ENCODE results near the gene POLR2H.

POLR2H gene

GRCh38 chr3:184361532-184361931 is at the start of gene POLR2H, which contains the start of gene CLCN2:
TSS of gene POLR2H (plus strand) at chr3:184361710. CDS start at chr3:184363493, 1,783 bp downstream.
TSS of gene CLCN2 (minus strand) at chr3:184361605. CDS start at chr3:184361479, 126 bp downstream.
- Histone ChIP-seq H3K27ac (ENCODE audit: low read depth in 2 of 2, low read length in 2 of 2) (peak within 1 kb of the TSS; percentile 97 to 99), H3K4me1 (ENCODE audit: control insufficient read depth in 2 of 2, insufficient read depth in 2 of 2, low read length in 2 of 2) (peaks cover 20 to 27% of the 10 kb centered on the region in 2 donors), H3K9ac (ENCODE audit: low read depth in 1 of 2, low read length in 2 of 2) (peak within 1 kb of the TSS; percentile 94 to 98), H3K9me3 (ENCODE audit: control insufficient read depth in 2 of 2, low read length in 2 of 2) (no peaks in the 10 kb centered on the region), H3K27me3 (ENCODE audit: control insufficient read depth in 2 of 2, insufficient read depth in 2 of 2, low read length in 2 of 2) (no peaks in the 10 kb centered on the region), H3K4me3 (ENCODE audit: low read length in 2 of 2) (peak within 1 kb of the TSS; percentile 87 to 89), H3K36me3 (ENCODE audit: control insufficient read depth in 2 of 2, insufficient read depth in 2 of 2, low read length in 2 of 2) (peaks cover 21 to 28% of the 10 kb centered on the region in 2 donors)

DNA sequence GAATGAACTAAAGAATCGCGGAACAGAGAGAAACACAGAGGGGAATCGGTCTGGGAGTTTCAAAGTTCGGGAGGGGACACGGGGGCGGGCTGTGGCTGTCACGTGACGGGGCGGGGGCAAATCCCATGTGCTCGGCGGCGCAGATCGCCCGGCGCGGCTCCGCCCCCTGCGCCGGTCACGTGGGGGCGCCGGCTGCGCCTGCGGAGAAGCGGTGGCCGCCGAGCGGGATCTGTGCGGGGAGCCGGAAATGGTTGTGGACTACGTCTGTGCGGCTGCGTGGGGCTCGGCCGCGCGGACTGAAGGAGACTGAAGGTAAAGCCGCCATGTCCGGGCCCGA is 47.2 kb upstream of the POLR2H start, which contains the start of gene EIF4G1:
Gene EIF4G1 (plus strand): TSS at position 244 of the 337 bp plus-strand sequence. CDS start 1,191 bp downstream, outside the sequence.
- Histone ChIP-seq H3K9me3 (ENCODE audit: control insufficient read depth in 2 of 2, low read length in 2 of 2) (no peaks in the 10 kb centered on the region), H3K27me3 (ENCODE audit: control insufficient read depth in 2 of 2, insufficient read depth in 2 of 2, low read length in 2 of 2) (no peaks in the 10 kb centered on the region), H3K9ac (ENCODE audit: low read depth in 1 of 2, low read length in 2 of 2) (peak within 1 kb of the TSS; percentile 94 to 95), H3K36me3 (ENCODE audit: control insufficient read depth in 2 of 2, insufficient read depth in 2 of 2, low read length in 2 of 2) (peaks cover 13% of the 10 kb centered on the region in 2 donors), H3K4me1 (ENCODE audit: control insufficient read depth in 2 of 2, insufficient read depth in 2 of 2, low read length in 2 of 2) (peaks cover 26 to 28% of the 10 kb centered on the region in 2 donors), H3K4me3 (ENCODE audit: low read length in 2 of 2) (peak within 1 kb of the TSS; percentile 88), H3K27ac (ENCODE audit: low read depth in 2 of 2, low read length in 2 of 2) (peak within 1 kb of the TSS; percentile 93 to 96)

DNA sequence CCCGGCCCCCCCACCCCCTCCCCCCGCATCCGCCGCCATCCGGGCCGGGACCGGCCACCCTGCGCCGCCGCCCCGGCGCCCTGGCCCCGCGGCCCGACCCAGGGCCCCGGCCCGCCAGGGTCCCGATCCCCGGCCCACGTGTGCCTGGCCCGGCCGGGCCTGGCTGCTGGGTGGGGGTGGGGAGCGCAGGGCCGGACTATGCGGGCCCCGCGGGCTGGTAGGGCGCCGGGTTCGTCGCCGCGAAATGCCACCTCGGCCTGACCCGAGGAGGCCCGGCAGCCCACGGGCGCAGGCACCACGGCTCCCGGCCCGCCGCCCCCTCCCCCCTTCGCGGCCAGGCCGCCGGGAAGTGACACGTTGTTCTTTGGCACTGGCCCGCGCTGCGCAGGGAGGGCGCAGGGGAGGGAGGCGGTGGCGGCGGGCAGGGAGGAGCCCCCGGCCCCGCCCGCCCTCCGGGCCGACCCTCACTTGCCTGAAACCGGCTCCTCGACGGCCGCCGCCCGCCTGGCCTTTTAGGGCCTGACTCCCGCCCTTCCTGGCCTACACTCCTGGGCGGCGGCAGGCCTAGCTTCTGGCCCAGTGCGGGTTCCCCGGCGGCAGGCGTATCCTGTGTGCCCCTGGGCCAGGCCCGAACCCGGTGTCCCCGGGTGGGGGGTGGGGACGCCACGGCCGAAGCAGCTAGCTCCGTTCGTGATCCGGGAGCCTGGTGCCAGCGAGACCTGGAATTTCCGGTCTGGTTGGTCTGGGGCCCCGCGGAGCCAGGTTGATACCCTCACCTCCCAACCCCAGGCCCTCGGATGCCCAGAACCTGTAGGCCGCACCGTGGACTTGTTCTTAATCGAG is 46.6 kb upstream of the POLR2H start:
- peak overlapping the region; percentile 88 for H3K4me3 ChIP-seq (ENCODE audit: low read length in 2 of 2)
- peaks cover 13% of the 10 kb centered on the region in 2 donors for H3K36me3 ChIP-seq (ENCODE audit: control insufficient read depth in 2 of 2, insufficient read depth in 2 of 2, low read length in 2 of 2)
- H3K27ac ChIP-seq (ENCODE audit: low read depth in 2 of 2, low read length in 2 of 2) = peak overlapping the region; percentile 93 to 96
- no peaks in the 10 kb centered on the region for H3K9me3 ChIP-seq (ENCODE audit: control insufficient read depth in 2 of 2, low read length in 2 of 2)
- H3K4me1 ChIP-seq (ENCODE audit: control insufficient read depth in 2 of 2, insufficient read depth in 2 of 2, low read length in 2 of 2) = peaks cover 31 to 34% of the 10 kb centered on the region in 2 donors
- no peaks in the 10 kb centered on the region for H3K27me3 ChIP-seq (ENCODE audit: control insufficient read depth in 2 of 2, insufficient read depth in 2 of 2, low read length in 2 of 2)
- H3K9ac ChIP-seq (ENCODE audit: low read depth in 1 of 2, low read length in 2 of 2) = peak overlapping the region; percentile 94 to 95

DNA sequence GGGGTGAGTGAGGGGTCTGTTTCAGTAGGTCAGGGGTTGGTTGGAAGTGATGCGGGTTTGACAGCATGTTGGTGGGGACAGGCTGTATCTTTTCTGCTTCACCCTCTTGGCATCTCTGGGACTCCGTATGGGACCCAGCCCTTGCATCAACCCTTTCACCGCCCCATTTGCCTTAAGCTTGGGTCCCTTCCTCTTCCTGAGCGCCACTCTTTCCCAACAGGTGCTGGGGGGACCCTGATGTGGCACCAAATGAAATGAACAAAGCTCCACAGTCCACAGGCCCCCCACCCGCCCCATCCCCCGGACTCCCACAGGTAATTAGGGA is 46.0 kb upstream of the POLR2H start:
- Histone ChIP-seq H3K36me3 (ENCODE audit: control insufficient read depth in 2 of 2, insufficient read depth in 2 of 2, low read length in 2 of 2) (peaks cover 14 to 17% of the 10 kb centered on the region in 2 donors), H3K27ac (ENCODE audit: low read depth in 2 of 2, low read length in 2 of 2) (peak overlapping the region; percentile 93 to 96), H3K4me3 (ENCODE audit: low read length in 2 of 2) (peak overlapping the region; percentile 88), H3K9ac (ENCODE audit: low read depth in 1 of 2, low read length in 2 of 2) (peak overlapping the region; percentile 94 to 95), H3K4me1 (ENCODE audit: control insufficient read depth in 2 of 2, insufficient read depth in 2 of 2, low read length in 2 of 2) (peaks cover 35 to 38% of the 10 kb centered on the region in 2 donors), H3K27me3 (ENCODE audit: control insufficient read depth in 2 of 2, insufficient read depth in 2 of 2, low read length in 2 of 2) (no peaks in the 10 kb centered on the region), H3K9me3 (ENCODE audit: control insufficient read depth in 2 of 2, low read length in 2 of 2) (no peaks in the 10 kb centered on the region)

GRCh38 chr3:184315871-184316661 is 45.4 kb upstream of the POLR2H start:
- Histone ChIP-seq H3K4me1 (ENCODE audit: control insufficient read depth in 2 of 2, insufficient read depth in 2 of 2, low read length in 2 of 2) (peaks cover 35 to 39% of the 10 kb centered on the region in 2 donors), H3K9me3 (ENCODE audit: control insufficient read depth in 2 of 2, low read length in 2 of 2) (no peaks in the 10 kb centered on the region)

GRCh38 chr3:184316792-184317191 is 44.7 kb upstream of the POLR2H start:
- H3K9me3 ChIP-seq (ENCODE audit: control insufficient read depth in 2 of 2, low read length in 2 of 2) = no peaks in the 10 kb centered on the region
- H3K27me3 ChIP-seq (ENCODE audit: control insufficient read depth in 2 of 2, insufficient read depth in 2 of 2, low read length in 2 of 2) = no peaks in the 10 kb centered on the region
- H3K4me1 ChIP-seq (ENCODE audit: control insufficient read depth in 2 of 2, insufficient read depth in 2 of 2, low read length in 2 of 2) = peaks cover 35 to 39% of the 10 kb centered on the region in 2 donors
- H3K27ac ChIP-seq (ENCODE audit: low read depth in 2 of 2, low read length in 2 of 2) = peak overlapping the region in 1 of 2 donors; percentile 93
- peak overlapping the region; percentile 88 for H3K4me3 ChIP-seq (ENCODE audit: low read length in 2 of 2)
- H3K36me3 ChIP-seq (ENCODE audit: control insufficient read depth in 2 of 2, insufficient read depth in 2 of 2, low read length in 2 of 2) = peaks cover 27 to 30% of the 10 kb centered on the region in 2 donors
- peak overlapping the region; percentile 19 to 95 for H3K9ac ChIP-seq (ENCODE audit: low read depth in 1 of 2, low read length in 2 of 2)

More at GRCh38 chr3:184315871-184316661, 45.4 kb upstream of the POLR2H start:
- Histone ChIP-seq H3K27me3 (ENCODE audit: control insufficient read depth in 2 of 2, insufficient read depth in 2 of 2, low read length in 2 of 2) (no peaks in the 10 kb centered on the region), H3K4me3 (ENCODE audit: low read length in 2 of 2) (peak overlapping the region; percentile 88), H3K36me3 (ENCODE audit: control insufficient read depth in 2 of 2, insufficient read depth in 2 of 2, low read length in 2 of 2) (peaks cover 20 to 23% of the 10 kb centered on the region in 2 donors), H3K9ac (ENCODE audit: low read depth in 1 of 2, low read length in 2 of 2) (peak overlapping the region; percentile 54 to 95), H3K27ac (ENCODE audit: low read depth in 2 of 2, low read length in 2 of 2) (peak overlapping the region; percentile 93 to 96)

GRCh38 chr3:184317201-184317600 is 44.3 kb upstream of the POLR2H start:
- Histone ChIP-seq H3K9ac (ENCODE audit: low read depth in 1 of 2, low read length in 2 of 2) (peak overlapping the region in 1 of 2 donors; percentile 95), H3K27ac (ENCODE audit: low read depth in 2 of 2, low read length in 2 of 2) (no peak overlapping the region), H3K36me3 (ENCODE audit: control insufficient read depth in 2 of 2, insufficient read depth in 2 of 2, low read length in 2 of 2) (peaks cover 31 to 34% of the 10 kb centered on the region in 2 donors), H3K4me3 (ENCODE audit: low read length in 2 of 2) (no peak overlapping the region), H3K9me3 (ENCODE audit: control insufficient read depth in 2 of 2, low read length in 2 of 2) (no peaks in the 10 kb centered on the region), H3K27me3 (ENCODE audit: control insufficient read depth in 2 of 2, insufficient read depth in 2 of 2, low read length in 2 of 2) (no peaks in the 10 kb centered on the region), H3K4me1 (ENCODE audit: control insufficient read depth in 2 of 2, insufficient read depth in 2 of 2, low read length in 2 of 2) (peaks cover 35 to 39% of the 10 kb centered on the region in 2 donors)

DNA sequence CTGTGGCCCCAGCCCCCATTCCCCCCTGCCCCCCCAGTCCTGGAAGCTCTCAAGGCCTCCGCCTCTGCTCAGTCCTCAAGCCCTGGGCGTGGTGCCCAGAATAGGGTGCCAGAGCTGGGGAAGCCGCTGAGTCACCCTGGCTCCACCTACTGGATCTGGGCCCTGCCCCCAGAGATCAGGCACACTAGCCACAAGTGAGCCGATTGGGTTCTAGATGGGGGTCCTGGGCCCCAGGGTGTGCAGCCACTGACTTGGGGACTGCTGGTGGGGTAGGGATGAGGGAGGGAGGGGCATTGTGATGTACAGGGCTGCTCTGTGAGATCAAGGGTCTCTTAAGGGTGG is 41.4 kb upstream of the POLR2H start:
- no peak overlapping the region for H3K4me3 ChIP-seq (ENCODE audit: low read length in 2 of 2)

GRCh38 chr3:184321666-184322065 is 39.8 kb upstream of the POLR2H start:
- no peak overlapping the region for H3K4me3 ChIP-seq (ENCODE audit: low read length in 2 of 2)

More for the DNA sequence above, 41.4 kb upstream of the POLR2H start:
- H3K4me1 ChIP-seq (ENCODE audit: control insufficient read depth in 2 of 2, insufficient read depth in 2 of 2, low read length in 2 of 2) = peaks cover 35 to 39% of the 10 kb centered on the region in 2 donors
- H3K36me3 ChIP-seq (ENCODE audit: control insufficient read depth in 2 of 2, insufficient read depth in 2 of 2, low read length in 2 of 2) = peaks cover 60 to 61% of the 10 kb centered on the region in 2 donors
- peak overlapping the region; percentile 83 to 87 for H3K27ac ChIP-seq (ENCODE audit: low read depth in 2 of 2, low read length in 2 of 2)
- no peaks in the 10 kb centered on the region for H3K27me3 ChIP-seq (ENCODE audit: control insufficient read depth in 2 of 2, insufficient read depth in 2 of 2, low read length in 2 of 2)
- no peaks in the 10 kb centered on the region for H3K9me3 ChIP-seq (ENCODE audit: control insufficient read depth in 2 of 2, low read length in 2 of 2)
- H3K9ac ChIP-seq (ENCODE audit: low read depth in 1 of 2, low read length in 2 of 2) = no peak overlapping the region

More at GRCh38 chr3:184321666-184322065, 39.8 kb upstream of the POLR2H start:
- no peak overlapping the region for H3K27ac ChIP-seq (ENCODE audit: low read depth in 2 of 2, low read length in 2 of 2)
- no peaks in the 10 kb centered on the region for H3K27me3 ChIP-seq (ENCODE audit: control insufficient read depth in 2 of 2, insufficient read depth in 2 of 2, low read length in 2 of 2)
- H3K4me1 ChIP-seq (ENCODE audit: control insufficient read depth in 2 of 2, insufficient read depth in 2 of 2, low read length in 2 of 2) = peaks cover 23 to 30% of the 10 kb centered on the region in 2 donors
- no peaks in the 10 kb centered on the region for H3K9me3 ChIP-seq (ENCODE audit: control insufficient read depth in 2 of 2, low read length in 2 of 2)
- no peak overlapping the region for H3K9ac ChIP-seq (ENCODE audit: low read depth in 1 of 2, low read length in 2 of 2)
- H3K36me3 ChIP-seq (ENCODE audit: control insufficient read depth in 2 of 2, insufficient read depth in 2 of 2, low read length in 2 of 2) = peaks cover 75 to 77% of the 10 kb centered on the region in 2 donors

Data from mucosa of rectum (tissue), 2 donors.